DLD1 (cell line): ENCODE data around the gene KBTBD7.

Source experiments
- in situ Hi-C: cut with HindIII; loops from 2 replicates; pipeline ENCODE4 v1.10.0; 2017; ENCODE audit warnings: low sequenced_read_pairs

The KBTBD7 gene

GRCh38 chr13:41193919-41194824, at the start of gene KBTBD7:
Gene KBTBD7 (minus strand): TSS chr13:41194569. CDS start chr13:41194257, 312 bp downstream.
- in situ Hi-C loops = no loop called here

GRCh38 chr13:41241626-41242025, 47.3 kb upstream of the KBTBD7 start:
- in situ Hi-C loops = no loop called here

GRCh38 chr13:41236369-41236768, 42.0 kb upstream of the KBTBD7 start:
- in situ Hi-C loops = no loop called here

GRCh38 chr13:41232578-41233480, 38.5 kb upstream of the KBTBD7 start:
- in situ Hi-C loops = no loop called here

- in situ Hi-C loops = no loop called here
Measured at GRCh38 chr13:41231786-41232185, 37.4 kb upstream of the KBTBD7 start.

GRCh38 chr13:41231025-41231677, 36.8 kb upstream of the KBTBD7 start:
- in situ Hi-C loops = no loop called here

- in situ Hi-C loops = no loop called here
Measured at GRCh38 chr13:41229356-41229755, 35.0 kb upstream of the KBTBD7 start.

GRCh38 chr13:41224113-41225110, 30.0 kb upstream of the KBTBD7 start:
- in situ Hi-C loops = no loop called here

- in situ Hi-C loops = no loop called here
Measured at GRCh38 chr13:41222259-41222852, 28.0 kb upstream of the KBTBD7 start.

- in situ Hi-C loops = no loop called here
Measured at GRCh38 chr13:41220401-41220800, 26.0 kb upstream of the KBTBD7 start.

- in situ Hi-C loops = no loop called here
Measured at GRCh38 chr13:41216160-41216559, 21.8 kb upstream of the KBTBD7 start.

- in situ Hi-C loops = no loop called here
Measured at GRCh38 chr13:41213919-41214318, 19.6 kb upstream of the KBTBD7 start.

GRCh38 chr13:41213316-41213715, 18.9 kb upstream of the KBTBD7 start:
- in situ Hi-C loops = no loop called here

GRCh38 chr13:41212881-41213280, 18.5 kb upstream of the KBTBD7 start:
- in situ Hi-C loops = no loop called here

GRCh38 chr13:41211062-41211461, 16.7 kb upstream of the KBTBD7 start:
- in situ Hi-C loops = no loop called here

GRCh38 chr13:41206467-41206866, 12.1 kb upstream of the KBTBD7 start:
- in situ Hi-C loops = no loop called here

GRCh38 chr13:41203810-41204209, 9.4 kb upstream of the KBTBD7 start:
- in situ Hi-C loops = no loop called here

- in situ Hi-C loops = no loop called here
Measured at GRCh38 chr13:41200126-41200525, 5.8 kb upstream of the KBTBD7 start.

GRCh38 chr13:41199526-41199925, 5.2 kb upstream of the KBTBD7 start:
- in situ Hi-C loops = no loop called here

- in situ Hi-C loops = no loop called here
Measured at GRCh38 chr13:41199079-41199478, 4.7 kb upstream of the KBTBD7 start.
